ENCODE data around the gene ANTXR1.

Gene ANTXR1

GRCh38 chr2:69204654-69205053 lies 191.7 kb downstream of the ANTXR1 start:
- peak in 4 of 56 donors; percentile 3 to 28 (median 23) for DNase-seq

- no peak for DNase-seq
Observed at GRCh38 chr2:69205076-69205475, 192.1 kb downstream of the ANTXR1 start.

GRCh38 chr2:69205491-69205890 lies 192.5 kb downstream of the ANTXR1 start:
- DNase-seq = no peak

GRCh38 chr2:69208023-69208595 lies 195.1 kb downstream of the ANTXR1 start:
- no peak for DNase-seq

GRCh38 chr2:69209482-69209881 lies 196.5 kb downstream of the ANTXR1 start:
- DNase-seq = no peak

- no peak for DNase-seq
Observed at GRCh38 chr2:69210385-69210784, 197.4 kb downstream of the ANTXR1 start.

GRCh38 chr2:69211048-69211447 lies 198.1 kb downstream of the ANTXR1 start:
- DNase-seq = no peak

- no peak for DNase-seq
Observed at GRCh38 chr2:69211686-69212085, 198.7 kb downstream of the ANTXR1 start.

- DNase-seq = no peak
Observed at GRCh38 chr2:69212238-69213028, 199.5 kb downstream of the ANTXR1 start.

- DNase-seq = no peak
Observed at GRCh38 chr2:69213201-69213600, 200.2 kb downstream of the ANTXR1 start.

GRCh38 chr2:69213782-69214181 lies 200.8 kb downstream of the ANTXR1 start:
- no peak for DNase-seq

GRCh38 chr2:69214898-69215297 lies 201.9 kb downstream of the ANTXR1 start:
- DNase-seq = peak in 1 of 56 donors; percentile 2

- DNase-seq = no peak
Observed at GRCh38 chr2:69216535-69217332, 203.8 kb downstream of the ANTXR1 start.

- DNase-seq = no peak
Observed at GRCh38 chr2:69217333-69218080, 204.5 kb downstream of the ANTXR1 start.

- DNase-seq = no peak
Observed at GRCh38 chr2:69221512-69221911, 208.5 kb downstream of the ANTXR1 start.

GRCh38 chr2:69221960-69222751 lies 209.2 kb downstream of the ANTXR1 start:
- no peak for DNase-seq

GRCh38 chr2:69222953-69223658 lies 210.1 kb downstream of the ANTXR1 start:
- DNase-seq = no peak

GRCh38 chr2:69223759-69224511 lies 211.0 kb downstream of the ANTXR1 start:
- no peak for DNase-seq

- DNase-seq = no peak
Observed at GRCh38 chr2:69224512-69224837, 211.5 kb downstream of the ANTXR1 start.

All from nucleus accumbens (tissue), 56 donors.